HCT116 (cell line): ENCODE data around the gene PACSIN2. TPM values are rescaled to one million over a fixed set of nuclear protein-coding genes. Genes with fewer than 3 reads are reported as not detected.

Experiments used
- ATAC-seq: fragments of 200-7000 bp; cut with Tn5 transposase; 2 replicates; pipeline ENCODE4 v1.9.1; 2020; ENCODE audit warnings: mild to moderate bottlenecking, moderate library complexity
- BruUV-seq: library from RNA; stranded (reverse); fragments of 400-500 nt; replicated peaks from 2 replicates; lab custom pipeline; 2021; lab: Mats Ljungman, UMichigan
- CTCF ChIA-PET: fragments of 300-600 bp; sonication (Branson Sonifier 250); formaldehyde crosslinking; loops from one replicate; lab custom pipeline; 2021; ENCODE audit warnings: antibody characterized with exemption; lab: Charles Lee
- POLR2A ChIA-PET: fragments of 300-600, 350-600 bp; sonication (Branson Sonifier 250); formaldehyde crosslinking; loops from one replicate; lab custom pipeline; 2021; ENCODE audit warnings: antibody characterized with exemption; lab: Charles Lee
- RAD21 ChIA-PET, 2 experiments: fragments of 300-600 bp; sonication (Branson Sonifier 250); formaldehyde crosslinking; loops; one replicate each; lab custom pipeline; 2023; ENCODE audit warnings: low total read pairs in 2 of 2; ENCODE audit not compliant: uncharacterized antibody in 2 of 2, unreplicated experiment in 2 of 2, low non-redundant PET in 1 of 2; lab: Charles Lee
- DNase-seq: peaks from one replicate; pipeline ENCODE4 v3.0.0-alpha.2; 2010; ENCODE audit warnings: low read depth, low spot score
- H2AFZ ChIP-seq: fragments of 200-600 bp; shearing (Covaris generic), sonication (generic); 2 replicates; pipeline ENCODE4 v1.6.1; 2017; ENCODE audit warnings: low read depth, mixed run types, mixed read lengths, antibody characterized with exemption, low read length; ENCODE audit not compliant: poor library complexity, severe bottlenecking
- H3K27ac ChIP-seq: 2 replicates; pipeline ENCODE4 v1.5.1; 2012; ENCODE audit warnings: low read depth, low read length
- H3K27me3 ChIP-seq: fragments of 200-600 bp; sonication (generic); 2 replicates; pipeline ENCODE4 v1.6.1; 2016; ENCODE audit warnings: mixed run types, low read length, mixed read lengths; ENCODE audit not compliant: insufficient read depth
- H3K36me3 ChIP-seq, 2 experiments: fragments of 200-500 bp in 1 of 2; fragments of 200-600 bp in 1 of 2; sonication (Bioruptor generic) in 1 of 2; sonication (generic) in 1 of 2; 2 replicates each; pipeline versions ENCODE4 v1.5.1 to v1.6.1; 2014 to 2016; ENCODE audit warnings: low read length in 2 of 2, inconsistent platforms in 1 of 2, mixed read lengths in 1 of 2, mixed run types in 1 of 2; ENCODE audit not compliant: insufficient read depth in 2 of 2, control insufficient read depth in 1 of 2
- H3K4me1 ChIP-seq, 2 experiments: fragments of 200-600 bp in 1 of 2; sonication (generic) in 1 of 2; 2 replicates each; pipeline versions ENCODE4 v1.5.1 to v1.6.1; 2012 to 2017; ENCODE audit warnings: low read length in 2 of 2, inconsistent platforms in 1 of 2, mild to moderate bottlenecking in 1 of 2, mixed read lengths in 1 of 2, mixed run types in 1 of 2, moderate library complexity in 1 of 2; ENCODE audit not compliant: insufficient read depth in 2 of 2, control insufficient read depth in 1 of 2
- H3K4me2 ChIP-seq: fragments of 200-600 bp; sonication (generic); 2 replicates; pipeline ENCODE4 v1.6.1; 2017; ENCODE audit warnings: mixed run types, low read length, mixed read lengths
- H3K4me3 ChIP-seq, 2 experiments: fragments of 200-600 bp in 1 of 2; sonication (generic) in 1 of 2; replicated peaks in 1 of 2; 2 replicates each; pipeline ENCODE4 v1.5.1; 2011 to 2016; ENCODE audit warnings: low read length in 2 of 2, control low read depth in 1 of 2, low read depth in 1 of 2, mild to moderate bottlenecking in 1 of 2, mixed read lengths in 1 of 2, mixed run types in 1 of 2
- H3K79me2 ChIP-seq: fragments of 200-600 bp; sonication (generic); 2 replicates; pipeline ENCODE4 v1.6.1; 2017; ENCODE audit warnings: mild to moderate bottlenecking, mixed run types, low read length, moderate library complexity, mixed read lengths; ENCODE audit not compliant: insufficient read depth
- H3K9ac ChIP-seq: fragments of 200-600 bp; sonication (generic); 2 replicates; pipeline ENCODE4 v1.6.1; 2016; ENCODE audit warnings: low read length, mixed read lengths
- H3K9me2 ChIP-seq: fragments of 200-600 bp; sonication (generic), shearing (Covaris generic); 2 replicates; pipeline ENCODE4 v1.6.1; 2017; ENCODE audit warnings: mixed run types, mild to moderate bottlenecking, moderate library complexity; ENCODE audit not compliant: insufficient read depth
- H3K9me3 ChIP-seq, 2 experiments: fragments of 200-500 bp in 1 of 2; fragments of 200-600 bp in 1 of 2; sonication (Bioruptor generic) in 1 of 2; sonication (generic) in 1 of 2; 2 replicates each; pipeline ENCODE4 v1.6.1; 2014 to 2017; ENCODE audit warnings: low read length in 2 of 2, mixed read lengths in 2 of 2, inconsistent platforms in 1 of 2, low read depth in 1 of 2, mild to moderate bottlenecking in 1 of 2, mixed run types in 1 of 2, moderate library complexity in 1 of 2; ENCODE audit not compliant: control insufficient read depth in 1 of 2, insufficient read depth in 1 of 2
- H4K20me1 ChIP-seq: fragments of 200-600 bp; sonication (generic), shearing (Covaris generic); 2 replicates; pipeline ENCODE4 v1.6.1; 2017; ENCODE audit warnings: mixed run types, mild to moderate bottlenecking, moderate library complexity; ENCODE audit not compliant: insufficient read depth
- CBX3 ChIP-seq: IDR thresholded peaks from 2 replicates; pipeline ENCODE4 v1.6.1; 2012; ENCODE audit warnings: low read depth
- ELF1 ChIP-seq: IDR thresholded peaks from 2 replicates; pipeline ENCODE4 v1.6.1; 2012; ENCODE audit warnings: low read depth, borderline replicate concordance
- EZH2 ChIP-seq: fragments of 200-600 bp; sonication (generic); IDR thresholded peaks from 2 replicates; pipeline ENCODE4 v1.6.1; 2017; ENCODE audit warnings: antibody characterized with exemption, mixed run types
- EZH2phosphoT487 ChIP-seq: fragments of 200-600 bp; IDR thresholded peaks from 2 replicates; pipeline ENCODE4 v1.6.1; 2018; ENCODE audit warnings: antibody characterized with exemption, borderline replicate concordance
- FOSL1 ChIP-seq: IDR thresholded peaks from 2 replicates; pipeline ENCODE4 v1.6.1; 2012; ENCODE audit warnings: low read depth
- POLR2A ChIP-seq: IDR thresholded peaks from 2 replicates; pipeline ENCODE4 v1.7.0; 2011; ENCODE audit warnings: borderline replicate concordance; ENCODE audit not compliant: insufficient read depth, insufficient read length; ENCODE audit errors: extremely low read depth
- SP1 ChIP-seq: IDR thresholded peaks from 2 replicates; pipeline ENCODE4 v1.6.1; 2012; ENCODE audit warnings: low read depth
- SRF ChIP-seq: IDR thresholded peaks from 2 replicates; pipeline ENCODE4 v1.6.1; 2012; ENCODE audit warnings: low read depth
- TCF7L2 ChIP-seq: IDR thresholded peaks from 2 replicates; pipeline ENCODE4 v1.7.0; 2011; ENCODE audit warnings: borderline replicate concordance, inconsistent platforms; ENCODE audit not compliant: insufficient read depth, insufficient read length; ENCODE audit errors: extremely low read depth
- YY1 ChIP-seq: IDR thresholded peaks from 2 replicates; pipeline ENCODE4 v1.6.1; 2011; ENCODE audit warnings: low read length, low read depth, moderate library complexity, mild to moderate bottlenecking; ENCODE audit not compliant: insufficient replicate concordance; ENCODE audit errors: extremely low read depth
- intact Hi-C: fragments of 100-400 bp; cut with micrococcal nuclease; formaldehyde crosslinking; loops from 2 replicates; pipeline ENCODE4 v1.10.0; 2022
- total RNA-seq: library from RNA; stranded (reverse); gene quantifications from one replicate; pipeline ENCODE4 v1.2.1, GENCODE V29; 2021; ENCODE audit not compliant: unreplicated experiment
- TF ChIP-seq, protein P1 (sequence below): IDR thresholded peaks from 2 replicates; pipeline ENCODE4 v1.6.1; 2011; ENCODE audit warnings: mild to moderate bottlenecking, low read length, moderate library complexity; ENCODE audit not compliant: insufficient replicate concordance; ENCODE audit errors: extremely low read depth
- TF ChIP-seq, protein P2 (sequence below): IDR thresholded peaks from 2 replicates; pipeline ENCODE4 v1.6.1; 2012
- TF ChIP-seq, protein P3 (sequence below), 3 experiments: fragments of 200-600 bp in 1 of 3; sonication (generic) in 1 of 3; IDR thresholded peaks in 2 of 3; conservative IDR thresholded peaks in 1 of 3; 2 replicates each; pipeline ENCODE4 v1.5.1; 2012 to 2017; ENCODE audit warnings: low read depth in 2 of 3, low read length in 2 of 3, antibody characterized with exemption in 1 of 3, borderline replicate concordance in 1 of 3, control low read depth in 1 of 3, mild to moderate bottlenecking in 1 of 3, mixed read lengths in 1 of 3, mixed run types in 1 of 3, moderate library complexity in 1 of 3; ENCODE audit not compliant: insufficient read depth in 1 of 3

The PACSIN2 gene
- total RNA-seq, 1 experiment from 2014 or later = 48.2 TPM

DNA sequence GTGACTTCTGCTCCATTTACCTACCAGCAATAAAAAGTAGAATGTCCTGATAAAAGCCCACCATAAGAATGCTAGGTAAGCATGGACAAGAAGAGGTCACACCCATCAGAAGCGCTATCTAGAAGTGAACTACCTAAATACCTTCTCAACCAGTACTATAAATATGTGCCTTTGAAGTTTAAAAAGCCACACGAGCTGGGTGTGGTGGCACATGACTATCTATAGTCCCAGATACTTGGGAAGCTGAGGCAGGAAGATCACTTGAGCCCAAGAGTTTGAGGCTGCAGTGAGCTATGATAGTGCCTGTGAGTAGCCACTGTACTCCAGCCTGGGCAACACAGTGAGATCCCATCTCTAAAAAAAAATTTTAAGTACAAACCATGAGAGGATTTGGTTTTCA, 66.7 kb downstream of the PACSIN2 start:
- ATAC-seq (peak; percentile 43), DNase-seq (no peak)
- CTCF ChIA-PET = interaction anchor here (1.3 to 1.5 kb wide), 2 partner anchors 142 to 239 kb away, joined by 3 to 4 read pairs; no protein-coding TSS in a partner anchor
- RAD21 ChIA-PET = interaction anchor here (1.3 to 2.2 kb wide), 2 partner anchors 9 to 112 kb away, joined by 3 to 6 read pairs; no protein-coding TSS in a partner anchor
- H3K79me2 ChIP-seq = peaks cover 58% of the 10 kb centered on the region
- peak overlapping the region; percentile 76 for H3K27ac ChIP-seq
- peak overlapping the region in 1 of 2 experiments; percentile 46; a peak in 3 of 4 replicates for H3K4me3 ChIP-seq
- no peak overlapping the region for H2AFZ ChIP-seq
- peak overlapping the region; percentile 80 for H3K4me2 ChIP-seq
- no peaks in the 10 kb centered on the region for H3K9me2 ChIP-seq
- intact Hi-C loops = no loop called here
- H3K9ac ChIP-seq = peak overlapping the region; percentile 37
- POLR2A ChIA-PET = interaction anchor here (1.2 kb wide), 1 partner anchor 9 kb away, joined by 4 read pairs; no protein-coding TSS in a partner anchor
- no peaks in the 10 kb centered on the region for H3K27me3 ChIP-seq
- BruUV-seq = no TSS peak
- H3K4me1 ChIP-seq = peaks cover 56 to 57% of the 10 kb centered on the region in 2 experiments
- H3K36me3 ChIP-seq = no peaks in the 10 kb centered on the region
- H4K20me1 ChIP-seq = peaks cover 9% of the 10 kb centered on the region; the same call in 1 of the 2 replicates
- no peaks in the 10 kb centered on the region for H3K9me3 ChIP-seq
- TF ChIP-seq CBX3 (no peak), TCF7L2 (peak; percentile 14)

DNA sequence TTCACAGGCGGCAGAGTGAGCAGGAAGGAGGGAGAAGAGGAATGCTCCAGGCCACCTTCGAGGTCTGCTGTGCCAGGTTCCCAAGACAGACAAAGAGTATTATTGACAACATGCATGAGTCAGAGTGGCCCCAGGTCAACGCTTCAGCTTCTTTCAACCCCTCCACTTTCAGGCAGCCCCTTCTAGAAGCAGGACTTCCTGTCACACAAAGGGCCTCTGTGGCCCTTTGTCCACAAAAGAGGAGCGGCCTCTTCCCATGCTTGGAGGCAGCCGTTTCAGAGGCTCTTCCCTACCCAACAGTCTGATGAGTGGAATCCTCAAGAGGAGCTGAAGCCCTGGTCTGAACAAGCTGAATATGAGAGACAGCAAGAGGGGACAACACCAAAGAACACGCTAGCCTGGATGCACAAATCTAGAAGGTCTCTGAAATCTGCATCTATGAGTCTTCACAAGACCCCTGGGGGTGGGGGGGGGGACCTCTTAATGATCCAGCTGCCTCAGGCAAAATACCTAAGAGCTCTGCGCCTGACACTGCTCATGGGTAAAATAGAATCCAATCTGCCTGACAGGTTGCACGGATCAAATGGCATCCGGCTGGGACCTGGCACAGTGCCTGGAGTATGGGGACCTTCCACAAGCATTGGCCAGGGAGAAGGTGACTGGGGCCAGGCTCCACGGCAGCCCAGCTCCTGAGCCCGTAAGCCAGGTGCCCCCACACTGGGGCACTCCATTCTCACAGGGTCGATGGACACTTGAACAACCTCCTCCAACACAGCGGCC, 67.5 kb downstream of the PACSIN2 start:
- Histone ChIP-seq H3K36me3 (no peaks in the 10 kb centered on the region), H3K27me3 (no peaks in the 10 kb centered on the region), H3K4me1 (peaks cover 56 to 59% of the 10 kb centered on the region in 2 experiments), H2AFZ (no peak overlapping the region), H4K20me1 (peaks cover 9% of the 10 kb centered on the region; the same call in 1 of the 2 replicates), H3K79me2 (peaks cover 57% of the 10 kb centered on the region), H3K4me3 (peak overlapping the region; percentile 21 to 46), H3K27ac (peak overlapping the region; percentile 76), H3K9me2 (no peaks in the 10 kb centered on the region), H3K9me3 (no peaks in the 10 kb centered on the region), H3K4me2 (peak overlapping the region; percentile 80), H3K9ac (peak overlapping the region; percentile 37)
- DNase-seq (peak; percentile 73), ATAC-seq (peak; percentile 80)
- ChIA-PET RAD21 (interaction anchor here (0.5 to 2.2 kb wide), 3 partner anchors 8 to 113 kb away, joined by 3 to 6 read pairs (median 4); partner anchors contain the start of gene PACSIN2 (in 1 of the 2)), POLR2A (interaction anchor here (0.8 to 1.2 kb wide), 2 partner anchors 12 to 143 kb away, joined by 3 to 4 read pairs; no protein-coding TSS in a partner anchor), CTCF (interaction anchor here (1.3 to 1.5 kb wide), 2 partner anchors 143 to 240 kb away, joined by 3 to 4 read pairs; no protein-coding TSS in a partner anchor)
- intact Hi-C loops = no loop called here
- no TSS peak for BruUV-seq
- peak; percentile 57; the same call in 1 of the 2 replicates for TF ChIP-seq FOSL1
- TF ChIP-seq EZH2phosphoT487 = no peak
- peak; percentile 61; the same call in 1 of the 2 replicates for TF ChIP-seq SP1
- TF ChIP-seq, protein P1, sequence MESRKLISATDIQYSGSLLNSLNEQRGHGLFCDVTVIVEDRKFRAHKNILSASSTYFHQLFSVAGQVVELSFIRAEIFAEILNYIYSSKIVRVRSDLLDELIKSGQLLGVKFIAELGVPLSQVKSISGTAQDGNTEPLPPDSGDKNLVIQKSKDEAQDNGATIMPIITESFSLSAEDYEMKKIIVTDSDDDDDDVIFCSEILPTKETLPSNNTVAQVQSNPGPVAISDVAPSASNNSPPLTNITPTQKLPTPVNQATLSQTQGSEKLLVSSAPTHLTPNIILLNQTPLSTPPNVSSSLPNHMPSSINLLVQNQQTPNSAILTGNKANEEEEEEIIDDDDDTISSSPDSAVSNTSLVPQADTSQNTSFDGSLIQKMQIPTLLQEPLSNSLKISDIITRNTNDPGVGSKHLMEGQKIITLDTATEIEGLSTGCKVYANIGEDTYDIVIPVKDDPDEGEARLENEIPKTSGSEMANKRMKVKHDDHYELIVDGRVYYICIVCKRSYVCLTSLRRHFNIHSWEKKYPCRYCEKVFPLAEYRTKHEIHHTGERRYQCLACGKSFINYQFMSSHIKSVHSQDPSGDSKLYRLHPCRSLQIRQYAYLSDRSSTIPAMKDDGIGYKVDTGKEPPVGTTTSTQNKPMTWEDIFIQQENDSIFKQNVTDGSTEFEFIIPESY = no peak
- TF ChIP-seq POLR2A = no peak
- peak; percentile 50 for TF ChIP-seq YY1
- TF ChIP-seq TCF7L2 = peak; percentile 77
- no peak for TF ChIP-seq SRF
- TF ChIP-seq, protein P2, sequence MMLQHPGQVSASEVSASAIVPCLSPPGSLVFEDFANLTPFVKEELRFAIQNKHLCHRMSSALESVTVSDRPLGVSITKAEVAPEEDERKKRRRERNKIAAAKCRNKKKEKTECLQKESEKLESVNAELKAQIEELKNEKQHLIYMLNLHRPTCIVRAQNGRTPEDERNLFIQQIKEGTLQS = no peak
- no peak for TF ChIP-seq ELF1
- TF ChIP-seq, protein P3, sequence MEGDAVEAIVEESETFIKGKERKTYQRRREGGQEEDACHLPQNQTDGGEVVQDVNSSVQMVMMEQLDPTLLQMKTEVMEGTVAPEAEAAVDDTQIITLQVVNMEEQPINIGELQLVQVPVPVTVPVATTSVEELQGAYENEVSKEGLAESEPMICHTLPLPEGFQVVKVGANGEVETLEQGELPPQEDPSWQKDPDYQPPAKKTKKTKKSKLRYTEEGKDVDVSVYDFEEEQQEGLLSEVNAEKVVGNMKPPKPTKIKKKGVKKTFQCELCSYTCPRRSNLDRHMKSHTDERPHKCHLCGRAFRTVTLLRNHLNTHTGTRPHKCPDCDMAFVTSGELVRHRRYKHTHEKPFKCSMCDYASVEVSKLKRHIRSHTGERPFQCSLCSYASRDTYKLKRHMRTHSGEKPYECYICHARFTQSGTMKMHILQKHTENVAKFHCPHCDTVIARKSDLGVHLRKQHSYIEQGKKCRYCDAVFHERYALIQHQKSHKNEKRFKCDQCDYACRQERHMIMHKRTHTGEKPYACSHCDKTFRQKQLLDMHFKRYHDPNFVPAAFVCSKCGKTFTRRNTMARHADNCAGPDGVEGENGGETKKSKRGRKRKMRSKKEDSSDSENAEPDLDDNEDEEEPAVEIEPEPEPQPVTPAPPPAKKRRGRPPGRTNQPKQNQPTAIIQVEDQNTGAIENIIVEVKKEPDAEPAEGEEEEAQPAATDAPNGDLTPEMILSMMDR (IDR thresholded peaks at IDR 0.05 in 2 of 3, conservative IDR thresholded peaks at IDR 0.05 in 1 of 3; ENCODE audit: borderline replicate concordance in 1 of 3, insufficient read depth in 1 of 3, low read depth in 2 of 3, low read length in 2 of 3) = no peak
- no peak for TF ChIP-seq EZH2
